Measurements from ENCODE around the gene DHX30.
"Not testable (repeated sequence)": the region's sequence is repeated elsewhere in the genome, so short reads cannot be mapped to it uniquely, and the experiment has no call there.

DHX30 gene

DNA sequence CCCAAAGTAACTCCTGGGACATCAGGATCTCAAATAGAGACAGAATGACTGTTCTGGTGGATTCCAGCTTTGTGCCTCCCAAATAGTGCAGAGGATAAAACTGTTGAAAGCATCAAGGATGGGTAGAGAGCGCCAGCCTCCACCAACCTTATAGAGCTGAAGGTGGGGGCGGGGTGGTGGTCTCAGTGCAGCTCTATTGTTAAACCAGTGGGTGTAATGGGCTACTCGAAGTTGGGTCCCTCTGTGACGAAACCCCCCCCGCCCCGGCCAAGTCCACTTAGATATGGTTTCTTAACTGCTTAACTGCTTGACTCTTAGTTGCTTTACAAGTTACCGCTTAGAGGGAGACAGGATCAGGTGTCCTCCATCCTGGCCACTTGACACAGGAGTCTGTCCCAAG, 22.7 kb downstream of the DHX30 start:
- CTCF ChIA-PET, result interaction anchor here (0.7 to 7.8 kb wide), 37 partner anchors 12 to 357 kb away, joined by 3 to 123 read pairs (median 4); partner anchors contain the start of genes DHX30 and ELP6
- DNase-seq (ENCODE audit: low read depth, low spot score), result no peak

GRCh38 chr3:47829482-47829881, 26.5 kb downstream of the DHX30 start:
- CTCF ChIA-PET, result interaction anchor here (0.7 to 7.8 kb wide), 2 partner anchors 8 to 80 kb away, joined by 3 to 123 read pairs; no protein-coding TSS in a partner anchor
- H3K4me3 ChIP-seq (ENCODE audit: low read depth, low read length); DNase-seq (ENCODE audit: low read depth, low spot score); POLR2A ChIA-PET: not testable (repeated sequence)

More for the DNA sequence above, 22.7 kb downstream of the DHX30 start:
- peak overlapping the region; percentile 93 for H3K4me3 ChIP-seq (ENCODE audit: low read depth, low read length)
- no peak for TF ChIP-seq CTCF (IDR thresholded peaks at IDR 0.05; ENCODE audit: insufficient read depth, low read length, missing control alignments)
- POLR2A ChIA-PET, result interaction anchor here (0.6 to 0.8 kb wide), 2 partner anchors 10 to 12 kb away, joined by 3 read pairs; no protein-coding TSS in a partner anchor

- no peak for DNase-seq (ENCODE audit: low read depth, low spot score)
- no peak overlapping the region for H3K4me3 ChIP-seq (ENCODE audit: low read depth, low read length)
- CTCF ChIA-PET, result interaction anchor here (0.7 to 8.6 kb wide), 18 partner anchors 10 to 342 kb away, joined by 3 to 123 read pairs (median 4); partner anchors contain the start of gene DHX30
- POLR2A ChIA-PET, result interaction anchor here (0.9 kb wide), 1 partner anchor 176 kb away, joined by 3 read pairs; no protein-coding TSS in a partner anchor
- no peak for TF ChIP-seq CTCF (IDR thresholded peaks at IDR 0.05; ENCODE audit: insufficient read depth, low read length, missing control alignments)
Measured at GRCh38 chr3:47836986-47837385, 34.0 kb downstream of the DHX30 start.

DNA sequence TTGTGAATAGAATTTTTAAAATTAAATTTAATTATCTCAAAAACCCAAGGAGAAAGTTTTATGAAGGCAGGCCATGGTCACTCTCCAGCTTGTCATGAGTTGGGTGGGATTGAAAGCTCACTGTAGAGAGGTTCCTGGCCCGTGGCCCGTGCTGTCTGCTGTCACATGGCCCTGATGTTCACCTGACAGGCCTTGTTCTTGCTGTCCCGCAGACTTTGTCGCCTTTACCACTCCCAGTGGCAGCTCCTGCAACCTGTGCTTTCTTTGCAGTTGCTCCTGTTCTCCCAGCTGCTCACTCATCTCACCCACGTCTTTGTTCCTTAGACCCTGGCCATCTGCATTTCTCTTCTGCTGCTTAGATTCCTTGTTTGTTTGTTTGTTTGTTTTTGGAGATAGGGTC, 35.6 kb downstream of the DHX30 start:
- DNase-seq (ENCODE audit: low read depth, low spot score), result no peak
- ChIA-PET CTCF (interaction anchor here (0.6 to 8.6 kb wide), 13 partner anchors 12 to 344 kb away, joined by 3 to 123 read pairs (median 5); no protein-coding TSS in a partner anchor), POLR2A (interaction anchor here (0.8 kb wide), 1 partner anchor 313 kb away, joined by 3 read pairs; no protein-coding TSS in a partner anchor)
- no peak overlapping the region for H3K4me3 ChIP-seq (ENCODE audit: low read depth, low read length)
- no peak for TF ChIP-seq CTCF (IDR thresholded peaks at IDR 0.05; ENCODE audit: insufficient read depth, low read length, missing control alignments)

DNA sequence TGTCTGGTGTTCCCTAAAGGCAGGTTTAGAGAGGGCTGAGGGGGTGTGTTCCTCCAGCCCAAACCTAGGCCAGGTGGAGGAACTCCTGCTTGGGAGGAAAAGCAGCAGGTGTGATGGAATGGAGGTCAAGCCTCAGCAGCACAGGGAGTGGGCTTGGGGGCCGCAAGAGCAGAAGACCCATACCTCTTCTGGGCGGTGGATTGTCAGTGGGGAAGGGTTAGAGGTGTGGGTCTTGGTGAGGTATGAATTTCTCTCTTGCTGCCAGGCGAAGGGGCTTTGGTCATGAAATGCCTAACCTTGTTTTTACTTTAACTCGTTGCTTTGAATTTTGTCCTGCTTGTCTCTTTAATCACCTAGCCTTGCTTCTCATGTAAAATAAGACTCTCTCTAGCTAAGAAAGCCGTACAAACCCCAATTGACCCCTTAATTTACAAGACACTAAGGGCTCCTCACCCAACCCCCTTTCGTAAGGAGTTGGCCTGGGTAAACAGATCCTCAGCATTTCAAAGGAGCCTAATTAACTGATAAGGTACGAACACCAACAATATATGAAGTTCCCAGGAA, 38.9 kb downstream of the DHX30 start:
- H3K4me3 ChIP-seq (ENCODE audit: low read depth, low read length), result no peak overlapping the region
- ChIA-PET CTCF (interaction anchor here (1.2 to 6.7 kb wide), 3 partner anchors 10 to 316 kb away, joined by 3 to 72 read pairs (median 5); no protein-coding TSS in a partner anchor), POLR2A (no interaction called here)
- no peak for TF ChIP-seq CTCF (IDR thresholded peaks at IDR 0.05; ENCODE audit: insufficient read depth, low read length, missing control alignments)
- no peak for DNase-seq (ENCODE audit: low read depth, low spot score)

- TF ChIP-seq CTCF (IDR thresholded peaks at IDR 0.05; ENCODE audit: insufficient read depth, low read length, missing control alignments), result no peak
- ChIA-PET CTCF (no interaction called here), POLR2A (no interaction called here)
- no peak overlapping the region for H3K4me3 ChIP-seq (ENCODE audit: low read depth, low read length)
- no peak for DNase-seq (ENCODE audit: low read depth, low spot score)
Measured at GRCh38 chr3:47846186-47846879, 43.4 kb downstream of the DHX30 start.
